Smooth muscle cell (in vitro differentiated cells): ENCODE data around the gene ZNF121. TPM values are rescaled to one million over a fixed set of nuclear protein-coding genes. Genes with fewer than 3 reads are reported as not detected.

Experiments used
- DNase-seq: peaks from one replicate; lab custom pipeline; 2025; ENCODE audit not compliant: unreplicated experiment; lab: John Stamatoyannopoulos, UW
- H2AFZ ChIP-seq: fragments of 200-600 bp; sonication (generic); 2 replicates; pipeline ENCODE4 v1.6.0; 2016; ENCODE audit warnings: antibody characterized with exemption, low read depth, mild to moderate bottlenecking
- H3F3A ChIP-seq: fragments of 200-600 bp; sonication (generic); 2 replicates; pipeline ENCODE4 v1.6.0; 2017; ENCODE audit warnings: antibody characterized with exemption, low read depth
- H3K27ac ChIP-seq: fragments of 200-600 bp; sonication (generic); 2 replicates; pipeline ENCODE4 v1.5.1; 2016; ENCODE audit warnings: low read depth, mild to moderate bottlenecking
- H3K27me3 ChIP-seq: fragments of 200-600 bp; sonication (generic); 2 replicates; pipeline ENCODE4 v1.6.1; 2016; ENCODE audit warnings: low read depth, mild to moderate bottlenecking
- H3K36me3 ChIP-seq: fragments of 200-600 bp; sonication (generic); 2 replicates; pipeline ENCODE4 v1.5.1; 2016; ENCODE audit warnings: low read depth
- H3K4me1 ChIP-seq: fragments of 200-600 bp; sonication (generic); 2 replicates; pipeline ENCODE4 v1.5.1; 2016; ENCODE audit warnings: low read depth
- H3K4me2 ChIP-seq: fragments of 200-600 bp; sonication (generic); 2 replicates; pipeline ENCODE4 v1.6.0; 2016; ENCODE audit warnings: mild to moderate bottlenecking
- H3K4me3 ChIP-seq: fragments of 200-600 bp; sonication (generic); 2 replicates; pipeline ENCODE4 v1.5.1; 2016; ENCODE audit warnings: mild to moderate bottlenecking
- H3K79me2 ChIP-seq: fragments of 200-600 bp; sonication (generic); 2 replicates; pipeline ENCODE4 v1.6.0; 2016; ENCODE audit warnings: low read depth, mild to moderate bottlenecking
- H3K9ac ChIP-seq: fragments of 200-600 bp; sonication (generic); 2 replicates; pipeline ENCODE4 v1.6.0; 2016; ENCODE audit warnings: low read depth
- H3K9me3 ChIP-seq: fragments of 200-600 bp; sonication (generic); replicated peaks from 2 replicates; pipeline ENCODE4 v1.5.1; 2016; ENCODE audit warnings: low read depth
- H4K20me1 ChIP-seq: fragments of 200-600 bp; sonication (generic); 2 replicates; pipeline ENCODE4 v1.6.0; 2016; ENCODE audit warnings: low read depth
- WGBS: methylation state at CpG from one replicate; pipeline ENCODE4 v1.1.7; 2016; ENCODE audit warnings: low lambda C conversion rate; 5-methylcytosine and 5-hydroxymethylcytosine counted together
- polyA plus RNA-seq: library from polyadenylated mRNA; unstranded; fragments of >200 nt; fragmentation: Nextera tagmentation; extraction: Ambion mirVana; gene quantifications from 2 replicates; pipeline ENCODE4 v1.2.1, GENCODE V29; 2016
- total RNA-seq: library from RNA; depleted of rRNA; stranded (reverse); fragments of >200 nt; gene quantifications from 2 replicates; pipeline ENCODE4 v1.2.3, GENCODE V29; 2014
- TF ChIP-seq, protein P1 (sequence below): fragments of 200-600 bp; sonication (generic); IDR thresholded peaks from 2 replicates; pipeline ENCODE4 v1.5.1; 2017; ENCODE audit warnings: borderline replicate concordance, mild to moderate bottlenecking, antibody characterized with exemption; ENCODE audit not compliant: insufficient read depth, poor library complexity, severe bottlenecking

The ZNF121 gene
- total and polyA plus RNA-seq, 2 experiments from 2014 or later, result 3.6 to 33.1 TPM

- no peaks in the 10 kb centered on the region for H3K79me2 ChIP-seq
- TF ChIP-seq, protein P1, sequence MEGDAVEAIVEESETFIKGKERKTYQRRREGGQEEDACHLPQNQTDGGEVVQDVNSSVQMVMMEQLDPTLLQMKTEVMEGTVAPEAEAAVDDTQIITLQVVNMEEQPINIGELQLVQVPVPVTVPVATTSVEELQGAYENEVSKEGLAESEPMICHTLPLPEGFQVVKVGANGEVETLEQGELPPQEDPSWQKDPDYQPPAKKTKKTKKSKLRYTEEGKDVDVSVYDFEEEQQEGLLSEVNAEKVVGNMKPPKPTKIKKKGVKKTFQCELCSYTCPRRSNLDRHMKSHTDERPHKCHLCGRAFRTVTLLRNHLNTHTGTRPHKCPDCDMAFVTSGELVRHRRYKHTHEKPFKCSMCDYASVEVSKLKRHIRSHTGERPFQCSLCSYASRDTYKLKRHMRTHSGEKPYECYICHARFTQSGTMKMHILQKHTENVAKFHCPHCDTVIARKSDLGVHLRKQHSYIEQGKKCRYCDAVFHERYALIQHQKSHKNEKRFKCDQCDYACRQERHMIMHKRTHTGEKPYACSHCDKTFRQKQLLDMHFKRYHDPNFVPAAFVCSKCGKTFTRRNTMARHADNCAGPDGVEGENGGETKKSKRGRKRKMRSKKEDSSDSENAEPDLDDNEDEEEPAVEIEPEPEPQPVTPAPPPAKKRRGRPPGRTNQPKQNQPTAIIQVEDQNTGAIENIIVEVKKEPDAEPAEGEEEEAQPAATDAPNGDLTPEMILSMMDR, result no peak
- DNase-seq, result no peak
- H3K4me3 ChIP-seq, result peak overlapping the region; percentile 25
- H2AFZ ChIP-seq, result no peak overlapping the region
- H3K4me2 ChIP-seq, result no peak overlapping the region
- H3K9ac ChIP-seq, result no peak overlapping the region
- H3K36me3 ChIP-seq, result peaks cover 89% of the 10 kb centered on the region
- H3K4me1 ChIP-seq, result no peaks in the 10 kb centered on the region
- H3K27ac ChIP-seq, result no peak overlapping the region
- H3F3A ChIP-seq, result peaks cover 8% of the 10 kb centered on the region
- no peaks in the 10 kb centered on the region for H3K27me3 ChIP-seq
- WGBS, result over 99% methylated on average over 5 of the region's 5 CpGs
- peaks cover 90% of the 10 kb centered on the region for H3K9me3 ChIP-seq
- H4K20me1 ChIP-seq, result no peaks in the 10 kb centered on the region
Observed at GRCh38 chr19:9528757-9529336, 55.5 kb downstream of the ZNF121 start.

DNA sequence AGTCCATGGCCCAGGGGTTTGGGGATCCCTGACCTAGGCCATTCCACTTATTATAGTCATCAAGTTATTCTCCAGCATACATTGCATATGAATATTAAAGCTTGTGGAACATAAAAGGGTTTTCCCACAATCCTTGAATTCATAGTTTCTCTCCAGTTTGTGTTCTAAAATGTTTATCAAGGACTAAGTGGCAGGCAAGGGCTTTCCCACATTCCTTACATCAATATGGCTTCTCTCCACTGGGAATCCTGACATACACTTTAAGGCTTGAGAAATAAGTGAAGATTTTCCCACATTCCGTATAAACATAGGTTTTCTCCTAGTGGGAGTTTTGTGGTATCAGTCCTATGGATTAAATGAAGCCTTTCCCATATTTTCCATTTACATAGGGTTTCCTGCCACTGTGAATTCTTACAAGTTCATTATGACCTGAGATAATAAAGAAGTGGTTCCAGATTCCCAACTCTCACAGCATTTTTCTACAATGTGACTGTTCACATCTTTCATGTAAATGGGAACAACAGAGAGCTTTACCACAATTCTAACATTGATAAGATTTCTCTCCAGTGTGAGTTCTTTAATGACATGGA lies 60.3 kb downstream of the ZNF121 start:
- WGBS, result 97% methylated on average over 1 of the region's 1 CpG
- Histone ChIP-seq H3K9me3 (peaks cover 67% of the 10 kb centered on the region), H3K27me3 (no peaks in the 10 kb centered on the region), H3K4me1 (no peaks in the 10 kb centered on the region), H3K4me2 (no peak overlapping the region), H2AFZ (no peak overlapping the region), H3F3A (peaks cover 3% of the 10 kb centered on the region), H3K27ac (no peak overlapping the region), H4K20me1 (no peaks in the 10 kb centered on the region), H3K36me3 (peaks cover 47% of the 10 kb centered on the region), H3K9ac (no peak overlapping the region), H3K4me3 (peak overlapping the region; percentile 1), H3K79me2 (no peaks in the 10 kb centered on the region)
- DNase-seq, result no peak
- TF ChIP-seq, protein P1, result no peak

Other genes starting within 250 kb of the ZNF121 start
- 4.8 and 5.3 TPM in 2 replicates for gene ZNF177, start 221.5 kb downstream of the ZNF121 start, total RNA-seq
- gene ZNF177, start 221.5 kb downstream of the ZNF121 start, polyA plus RNA-seq, result 2.4 and 2.8 TPM in 2 replicates
- gene ZNF266, start 148.9 kb downstream of the ZNF121 start, total RNA-seq, result 19.6 and 56.6 TPM in 2 replicates
- 8.9 and 11.5 TPM in 2 replicates for gene ZNF266, start 148.9 kb downstream of the ZNF121 start, polyA plus RNA-seq
- gene ZNF560, start 85.9 kb downstream of the ZNF121 start, total RNA-seq, result not detected in 2 replicates
- gene ZNF560, start 85.9 kb downstream of the ZNF121 start, polyA plus RNA-seq, result not detected in 2 replicates
- gene ZNF426, start 45.9 kb downstream of the ZNF121 start, total RNA-seq, result 13.2 and 21.0 TPM in 2 replicates
- 8.1 and 12.7 TPM in 2 replicates for gene ZNF426, start 45.9 kb downstream of the ZNF121 start, polyA plus RNA-seq
- gene ZNF561, start 36.7 kb upstream of the ZNF121 start, total RNA-seq, result 59.3 and 64.2 TPM in 2 replicates
- 27.1 and 30.5 TPM in 2 replicates for gene ZNF561, start 36.7 kb upstream of the ZNF121 start, polyA plus RNA-seq
- gene ZNF562, start 90.6 kb upstream of the ZNF121 start, total RNA-seq, result 0.36 and 1.6 TPM in 2 replicates
- gene ZNF562, start 90.6 kb upstream of the ZNF121 start, polyA plus RNA-seq, result 0.20 and 0.86 TPM in 2 replicates
- gene ZNF846, start 184.2 kb upstream of the ZNF121 start, total RNA-seq, result 12.3 and 48.6 TPM in 2 replicates
- 17.6 and 19.7 TPM in 2 replicates for gene ZNF846, start 184.2 kb upstream of the ZNF121 start, polyA plus RNA-seq
- gene FBXL12, start 234.6 kb upstream of the ZNF121 start, total RNA-seq, result 38.2 and 41.3 TPM in 2 replicates
- gene FBXL12, start 234.6 kb upstream of the ZNF121 start, polyA plus RNA-seq, result 62.5 and 73.5 TPM in 2 replicates
- 516 and 848 TPM in 2 replicates for gene UBL5, start 243.4 kb upstream of the ZNF121 start, total RNA-seq
- gene UBL5, start 243.4 kb upstream of the ZNF121 start, polyA plus RNA-seq, result 574 and 631 TPM in 2 replicates